ENCODE data around the gene PRORP.
"Not testable (repeated sequence)": the region's sequence is repeated elsewhere in the genome, so short reads cannot be mapped to it uniquely, and the experiment has no call there.

PRORP gene

GRCh38 chr14:35121887-35122695 lies at the start of gene PRORP, which contains the start of gene PPP2R3C:
Gene PRORP, plus strand, starts transcription at chr14:35122552. Its CDS starts 694 bp downstream, at chr14:35123246.
Gene PPP2R3C, minus strand, starts transcription at chr14:35121990. Its CDS starts 31 bp downstream, at chr14:35121959.
- DNase-seq (ENCODE audit: low read depth in 1 of 2, low spot score in 1 of 2): peak; percentile 73 to 81

GRCh38 chr14:35073486-35073885 lies 48.9 kb upstream of the PRORP start:
- DNase-seq (ENCODE audit: low read depth in 1 of 2, low spot score in 1 of 2): no peak

GRCh38 chr14:35078082-35078481 lies 44.3 kb upstream of the PRORP start:
- DNase-seq (ENCODE audit: low read depth in 1 of 2, low spot score in 1 of 2): no peak

GRCh38 chr14:35079742-35080141 lies 42.6 kb upstream of the PRORP start:
- DNase-seq (ENCODE audit: low read depth in 1 of 2, low spot score in 1 of 2): no peak

- no peak for DNase-seq (ENCODE audit: low read depth in 1 of 2, low spot score in 1 of 2)
Measured at GRCh38 chr14:35083530-35084150, 38.7 kb upstream of the PRORP start.

GRCh38 chr14:35085441-35085840 lies 36.9 kb upstream of the PRORP start:
- DNase-seq (ENCODE audit: low read depth in 1 of 2, low spot score in 1 of 2): no peak

GRCh38 chr14:35088514-35088913 lies 33.8 kb upstream of the PRORP start:
- no peak for DNase-seq (ENCODE audit: low read depth in 1 of 2, low spot score in 1 of 2)

GRCh38 chr14:35094645-35095044 lies 27.7 kb upstream of the PRORP start:
- DNase-seq (ENCODE audit: low read depth in 1 of 2, low spot score in 1 of 2): not testable (repeated sequence)

GRCh38 chr14:35107866-35108265 lies 14.5 kb upstream of the PRORP start:
- no peak for DNase-seq (ENCODE audit: low read depth in 1 of 2, low spot score in 1 of 2)

GRCh38 chr14:35112641-35113040 lies 9.7 kb upstream of the PRORP start:
- no peak for DNase-seq (ENCODE audit: low read depth in 1 of 2, low spot score in 1 of 2)

- no peak for DNase-seq (ENCODE audit: low read depth in 1 of 2, low spot score in 1 of 2)
Measured at GRCh38 chr14:35113308-35113950, 8.9 kb upstream of the PRORP start.

GRCh38 chr14:35114036-35114435 lies 8.3 kb upstream of the PRORP start:
- DNase-seq (ENCODE audit: low read depth in 1 of 2, low spot score in 1 of 2): no peak

- no peak for DNase-seq (ENCODE audit: low read depth in 1 of 2, low spot score in 1 of 2)
Measured at GRCh38 chr14:35116242-35116641, 6.1 kb upstream of the PRORP start.

GRCh38 chr14:35117112-35117511 lies 5.2 kb upstream of the PRORP start:
- no peak for DNase-seq (ENCODE audit: low read depth in 1 of 2, low spot score in 1 of 2)

- DNase-seq (ENCODE audit: low read depth in 1 of 2, low spot score in 1 of 2): no peak
Measured at GRCh38 chr14:35121026-35121886, 1.1 kb upstream of the PRORP start.

GRCh38 chr14:35122696-35123387 lies 490 bp downstream of the PRORP start:
- DNase-seq (ENCODE audit: low read depth in 1 of 2, low spot score in 1 of 2): no peak

- DNase-seq (ENCODE audit: low read depth in 1 of 2, low spot score in 1 of 2): no peak
Measured at GRCh38 chr14:35123388-35123703, 994 bp downstream of the PRORP start.

GRCh38 chr14:35124127-35124526 lies 1.8 kb downstream of the PRORP start:
- no peak for DNase-seq (ENCODE audit: low read depth in 1 of 2, low spot score in 1 of 2)

GRCh38 chr14:35133542-35134328 lies 11.4 kb downstream of the PRORP start:
- no peak for DNase-seq (ENCODE audit: low read depth in 1 of 2, low spot score in 1 of 2)
